Left ventricle myocardium inferior (tissue), 1 donor: ENCODE results near the gene GMEB1. TPM values are rescaled to one million over a fixed set of nuclear protein-coding genes. Genes with fewer than 3 reads are reported as not detected.
A peak's percentile ranks its signal among the peaks of the same experiment; 100 is the strongest.
"Not testable (repeated sequence)": the region's sequence is repeated elsewhere in the genome, so short reads cannot be mapped to it uniquely, and the experiment has no call there.

Experiments
- DNase-seq: peaks from one replicate; pipeline ENCODE4 v3.0.0-alpha.2; 2020
- H3K27ac ChIP-seq: fragments of 200-600 bp; replicated peaks from 2 replicates; pipeline ENCODE4 v1.8.0; 2021
- H3K27me3 ChIP-seq: fragments of 200-600 bp; 2 replicates; pipeline ENCODE4 v1.8.0; 2021; ENCODE audit warnings: low read depth
- H3K36me3 ChIP-seq: fragments of 200-600 bp; 2 replicates; pipeline ENCODE4 v1.8.0; 2021
- H3K4me1 ChIP-seq: fragments of 200-600 bp; 2 replicates; pipeline ENCODE4 v1.8.0; 2021
- H3K4me3 ChIP-seq: fragments of 200-600 bp; 2 replicates; pipeline ENCODE4 v1.8.0; 2021; ENCODE audit warnings: mild to moderate bottlenecking, moderate library complexity
- H3K9me3 ChIP-seq: fragments of 200-600 bp; replicated peaks from 2 replicates; pipeline ENCODE4 v1.8.0; 2021
- intact Hi-C: fragments of 100-400 bp; cut with micrococcal nuclease; formaldehyde crosslinking; loops from one replicate; pipeline ENCODE4 v1.11.0; 2022
- total RNA-seq: library from RNA; stranded (reverse); fragmentation: NEBNext Ultra II Directional; extraction: Animal tissue kit (Norgen Biotek cat#: 25700); gene quantifications from one replicate; pipeline ENCODE4 v1.2.1, GENCODE V29; 2021
- TF ChIP-seq, protein P1 (sequence below): fragments of 200-600 bp; IDR thresholded peaks from 2 replicates; pipeline ENCODE4 v1.8.0; 2021; ENCODE audit warnings: antibody characterized with exemption, mild to moderate bottlenecking, borderline replicate concordance
- donor health status: DM: no; HTN: yes; CAD: no; lungs with severe emphysema.

GMEB1 gene
- total RNA-seq, 1 donor from 2014 or later = 6.2 TPM

DNA sequence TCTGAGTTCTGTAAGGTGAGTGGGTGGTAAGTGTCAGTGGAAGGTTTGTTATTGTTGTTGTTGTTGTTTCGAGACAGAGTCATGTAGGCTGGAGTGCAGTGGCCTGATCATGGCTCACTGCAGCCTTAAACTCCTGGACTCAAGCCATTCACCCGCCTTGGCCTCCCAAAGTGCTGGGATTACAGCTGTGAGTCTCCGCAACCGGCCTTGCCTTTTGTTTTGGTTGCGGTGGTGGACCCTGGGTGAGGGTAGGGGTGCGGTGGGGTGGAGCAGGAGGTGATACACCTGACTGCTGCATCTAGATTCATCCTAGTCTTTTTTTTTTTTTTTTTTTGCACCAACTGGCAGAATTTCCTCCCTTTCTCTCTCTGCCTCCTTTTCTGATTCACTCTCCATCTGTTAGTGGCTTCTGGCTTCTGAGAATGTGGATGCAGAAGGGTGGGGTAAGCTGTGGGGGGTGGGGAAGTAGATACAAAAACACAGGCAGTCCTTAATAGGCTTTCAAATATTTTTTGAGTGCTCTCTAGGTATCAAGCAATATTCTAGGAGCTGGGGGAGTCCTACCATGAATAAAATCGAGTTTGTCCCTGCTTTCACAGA lies 4.6 kb upstream of the GMEB1 start:
- H3K27me3 ChIP-seq = no peaks in the 10 kb centered on the region
- H3K36me3 ChIP-seq = no peaks in the 10 kb centered on the region
- TF ChIP-seq, protein P1, sequence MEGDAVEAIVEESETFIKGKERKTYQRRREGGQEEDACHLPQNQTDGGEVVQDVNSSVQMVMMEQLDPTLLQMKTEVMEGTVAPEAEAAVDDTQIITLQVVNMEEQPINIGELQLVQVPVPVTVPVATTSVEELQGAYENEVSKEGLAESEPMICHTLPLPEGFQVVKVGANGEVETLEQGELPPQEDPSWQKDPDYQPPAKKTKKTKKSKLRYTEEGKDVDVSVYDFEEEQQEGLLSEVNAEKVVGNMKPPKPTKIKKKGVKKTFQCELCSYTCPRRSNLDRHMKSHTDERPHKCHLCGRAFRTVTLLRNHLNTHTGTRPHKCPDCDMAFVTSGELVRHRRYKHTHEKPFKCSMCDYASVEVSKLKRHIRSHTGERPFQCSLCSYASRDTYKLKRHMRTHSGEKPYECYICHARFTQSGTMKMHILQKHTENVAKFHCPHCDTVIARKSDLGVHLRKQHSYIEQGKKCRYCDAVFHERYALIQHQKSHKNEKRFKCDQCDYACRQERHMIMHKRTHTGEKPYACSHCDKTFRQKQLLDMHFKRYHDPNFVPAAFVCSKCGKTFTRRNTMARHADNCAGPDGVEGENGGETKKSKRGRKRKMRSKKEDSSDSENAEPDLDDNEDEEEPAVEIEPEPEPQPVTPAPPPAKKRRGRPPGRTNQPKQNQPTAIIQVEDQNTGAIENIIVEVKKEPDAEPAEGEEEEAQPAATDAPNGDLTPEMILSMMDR = no peak
- intact Hi-C loops = no loop called here
- no peaks in the 10 kb centered on the region for H3K9me3 ChIP-seq
- H3K4me3 ChIP-seq = no peak overlapping the region
- no peak overlapping the region for H3K27ac ChIP-seq
- no peak for DNase-seq
- H3K4me1 ChIP-seq = peaks cover 11% of the 10 kb centered on the region

DNA sequence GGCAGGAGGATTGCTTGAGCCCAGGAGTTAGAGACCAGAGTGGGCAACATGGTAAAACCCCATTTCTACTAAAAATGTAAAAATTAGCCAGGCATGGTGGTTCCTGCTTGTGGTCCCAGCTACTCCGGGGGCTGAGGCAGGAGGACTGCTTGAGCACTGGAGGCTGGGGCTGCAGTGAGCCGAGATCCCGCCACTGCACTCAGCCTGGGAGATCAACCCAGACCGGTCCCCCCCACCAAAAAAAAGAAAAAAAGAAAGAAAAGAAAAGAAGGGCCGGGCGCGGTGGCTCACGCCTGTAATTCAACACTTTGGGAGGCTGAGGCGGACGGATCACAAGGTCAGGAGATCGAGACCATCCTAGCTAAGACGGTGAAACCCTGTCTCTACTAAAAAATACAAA lies 1.8 kb upstream of the GMEB1 start:
- Histone ChIP-seq H3K36me3 (no peaks in the 10 kb centered on the region), H3K4me3 (no peak overlapping the region), H3K27ac (no peak overlapping the region), H3K9me3 (no peaks in the 10 kb centered on the region), H3K27me3 (no peaks in the 10 kb centered on the region), H3K4me1 (peaks cover 24% of the 10 kb centered on the region)
- DNase-seq = no peak
- TF ChIP-seq, protein P1 = no peak
- intact Hi-C loops = no loop called here

DNA sequence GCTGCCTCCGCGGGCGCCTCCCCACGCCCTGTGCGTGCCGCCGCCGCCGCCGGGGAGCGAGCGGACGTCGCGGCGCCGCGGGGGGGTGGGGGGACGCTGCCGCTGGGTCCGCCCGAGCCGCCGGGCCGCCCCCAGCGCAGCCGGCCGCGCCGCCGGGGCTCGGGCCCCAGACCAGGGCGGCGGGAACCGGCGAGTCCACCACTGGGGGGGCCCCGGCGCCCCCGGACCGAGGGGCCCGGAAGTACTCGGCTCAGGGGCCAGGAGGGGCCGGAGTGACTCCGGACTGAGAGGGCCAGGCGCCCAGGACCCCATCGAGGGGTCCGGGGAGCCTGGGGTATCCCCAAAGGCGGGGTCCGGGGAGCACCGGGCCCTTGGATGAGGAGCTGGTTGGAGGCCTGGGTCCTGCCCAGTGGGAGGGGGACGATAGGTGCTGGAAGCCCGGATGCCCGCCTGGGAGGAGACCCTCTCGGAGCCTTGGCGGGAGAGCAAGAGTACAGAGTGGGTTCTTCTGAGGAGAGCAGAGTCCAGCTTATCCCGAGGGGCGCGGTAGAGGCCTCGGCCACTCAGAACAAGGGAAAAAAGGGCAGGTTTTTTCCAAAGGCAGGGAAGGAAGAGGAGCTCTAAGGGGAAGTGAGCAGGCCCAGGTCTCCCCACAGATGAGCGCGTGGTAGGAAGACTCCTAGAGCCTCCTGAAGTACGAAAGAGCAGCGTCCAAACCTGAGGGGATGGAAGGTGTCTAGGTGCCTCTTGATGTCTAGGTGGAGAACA lies 556 bp downstream of the GMEB1 start:
- no peaks in the 10 kb centered on the region for H3K27me3 ChIP-seq
- intact Hi-C loops = no loop called here
- H3K27ac ChIP-seq = peak overlapping the region; percentile 100
- H3K9me3 ChIP-seq = no peaks in the 10 kb centered on the region
- H3K4me1 ChIP-seq = peaks cover 24% of the 10 kb centered on the region
- peak overlapping the region; percentile 99 for H3K4me3 ChIP-seq
- peak; percentile 72 for DNase-seq
- TF ChIP-seq, protein P1 = no peak
- H3K36me3 ChIP-seq = no peaks in the 10 kb centered on the region

DNA sequence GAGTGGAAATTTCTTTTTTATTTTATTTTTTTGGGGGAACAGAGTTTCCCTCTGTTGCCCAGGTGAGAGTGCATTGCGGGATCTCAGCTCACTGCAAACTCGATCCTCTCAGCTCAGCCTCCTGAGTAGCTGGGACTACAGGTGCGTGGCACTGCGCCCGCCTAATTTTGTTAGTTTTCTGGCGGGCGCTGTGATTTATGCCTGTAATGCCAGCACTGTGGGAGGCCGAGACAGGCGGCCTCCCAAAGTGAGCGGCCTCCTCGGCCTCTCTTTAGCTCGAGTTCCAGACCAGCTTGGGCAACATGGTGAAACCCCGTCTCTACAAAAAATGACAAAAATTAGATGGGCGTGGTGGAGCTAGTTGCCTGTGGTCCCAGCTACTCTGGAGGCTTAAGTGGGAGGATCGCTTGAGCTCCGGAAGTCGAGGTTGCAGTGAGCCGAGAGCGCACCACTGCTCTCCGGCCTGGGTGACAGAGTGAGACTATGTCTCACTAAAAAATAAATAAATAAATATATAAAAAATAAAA lies 2.7 kb downstream of the GMEB1 start:
- Histone ChIP-seq H3K9me3 (no peaks in the 10 kb centered on the region), H3K27me3 (no peaks in the 10 kb centered on the region), H3K27ac (no peak overlapping the region), H3K4me1 (peaks cover 31% of the 10 kb centered on the region), H3K36me3 (no peaks in the 10 kb centered on the region), H3K4me3 (no peak overlapping the region)
- TF ChIP-seq, protein P1 = no peak
- intact Hi-C loops = no loop called here
- DNase-seq = no peak

DNA sequence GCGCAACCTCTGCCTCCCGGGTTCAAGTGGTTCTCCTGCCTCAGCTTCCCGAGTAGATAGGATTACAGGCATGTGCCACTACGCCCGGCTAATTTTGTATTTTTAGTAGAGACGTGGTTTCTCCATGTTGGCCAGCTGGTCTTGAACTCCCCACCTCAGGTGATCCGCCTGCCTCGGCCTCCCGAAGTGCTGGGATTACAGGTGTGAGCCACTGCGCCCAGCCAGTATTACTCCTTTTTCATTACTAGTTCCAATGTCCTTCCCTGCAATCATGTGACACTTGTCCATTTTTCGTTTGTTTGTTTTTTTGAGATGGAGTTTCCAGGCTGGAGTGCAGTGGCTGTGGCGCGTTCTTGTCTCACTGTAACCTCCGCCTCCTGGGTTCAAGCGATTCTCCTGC lies 4.4 kb downstream of the GMEB1 start:
- peaks cover 25% of the 10 kb centered on the region for H3K4me1 ChIP-seq
- H3K4me3 ChIP-seq, H3K36me3 ChIP-seq, H3K27ac ChIP-seq, H3K27me3 ChIP-seq, DNase-seq, intact Hi-C loops, H3K9me3 ChIP-seq: not testable (repeated sequence)

DNA sequence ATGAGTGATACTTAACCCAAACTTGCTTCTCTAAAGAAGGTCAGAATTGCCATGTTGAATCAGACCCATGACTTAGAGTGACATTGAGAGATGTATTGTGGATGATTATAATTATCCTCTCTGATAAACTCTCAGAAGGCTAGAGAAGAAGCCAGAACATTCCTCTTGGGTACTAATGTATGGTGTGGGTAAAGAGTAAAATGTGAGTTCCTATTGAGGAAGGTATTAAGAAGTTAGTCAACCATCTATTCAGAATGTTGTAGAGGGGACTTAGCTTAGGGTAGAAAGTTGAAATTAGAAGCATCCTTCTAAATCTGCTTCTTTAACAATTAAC lies 7.3 kb downstream of the GMEB1 start:
- TF ChIP-seq, protein P1 = no peak

More for the DNA sequence above, 7.3 kb downstream of the GMEB1 start:
- Histone ChIP-seq H3K36me3 (peaks cover under 1% of the 10 kb centered on the region), H3K4me3 (no peak overlapping the region), H3K9me3 (no peaks in the 10 kb centered on the region), H3K4me1 (peaks cover 7% of the 10 kb centered on the region), H3K27ac (no peak overlapping the region), H3K27me3 (no peaks in the 10 kb centered on the region)
- intact Hi-C loops = no loop called here
- DNase-seq = no peak
